OCI-LY7 (cell line): ENCODE measurements around the gene NEMF.
"Not testable (repeated sequence)": the region's sequence is repeated elsewhere in the genome, so short reads cannot be mapped to it uniquely, and the experiment has no call there.

ENCODE experiments used
- CTCF ChIP-seq: fragments of 200-600 bp; sonication (generic); conservative IDR thresholded peaks from 2 replicates; pipeline ENCODE4 v1.5.1; 2014; ENCODE audit warnings: mild to moderate bottlenecking, antibody characterized with exemption, low read length, moderate library complexity, mixed read lengths
- EZH2phosphoT487 ChIP-seq: fragments of 200-600 bp; sonication (generic); IDR thresholded peaks from 2 replicates; pipeline ENCODE4 v1.6.1; 2018; ENCODE audit warnings: low read depth, borderline replicate concordance, mild to moderate bottlenecking, mixed run types, antibody characterized with exemption, low read length, moderate library complexity, mixed read lengths

DNA sequence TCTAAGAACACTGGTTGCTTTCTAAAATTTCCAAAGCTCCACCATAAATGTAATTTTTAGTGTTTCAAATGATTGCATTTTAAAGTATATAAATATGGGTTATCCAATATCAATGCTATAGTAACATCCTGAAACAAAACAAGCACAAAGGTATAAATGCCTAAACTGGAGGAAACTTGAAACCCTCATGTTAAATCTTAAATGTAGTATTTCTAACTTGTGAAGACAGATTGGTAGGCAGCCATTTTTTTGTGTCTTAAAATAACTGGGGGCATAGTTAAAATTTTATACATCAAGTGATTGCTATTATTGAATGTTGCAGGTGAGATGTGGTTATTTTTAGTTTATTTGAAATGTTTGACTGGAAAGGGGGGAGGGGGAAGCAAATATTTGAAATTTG, 43.7 kb upstream of the NEMF start:
- not testable (repeated sequence) for TF ChIP-seq CTCF, EZH2phosphoT487
